Measurements from ENCODE around the gene DUS2. TPM values are rescaled to one million over a fixed set of nuclear protein-coding genes. Genes with fewer than 3 reads are reported as not detected.
"Not testable (repeated sequence)": the region's sequence is repeated elsewhere in the genome, so short reads cannot be mapped to it uniquely, and the experiment has no call there.

Gene DUS2
- total RNA-seq, 1 donor from 2014 or later = 7.6 TPM

- DNase-seq (ENCODE audit: low spot score) = no peak
- ATAC-seq = no peak
Observed at GRCh38 chr16:68088130-68088972, 65.3 kb downstream of the DUS2 start.

DNA sequence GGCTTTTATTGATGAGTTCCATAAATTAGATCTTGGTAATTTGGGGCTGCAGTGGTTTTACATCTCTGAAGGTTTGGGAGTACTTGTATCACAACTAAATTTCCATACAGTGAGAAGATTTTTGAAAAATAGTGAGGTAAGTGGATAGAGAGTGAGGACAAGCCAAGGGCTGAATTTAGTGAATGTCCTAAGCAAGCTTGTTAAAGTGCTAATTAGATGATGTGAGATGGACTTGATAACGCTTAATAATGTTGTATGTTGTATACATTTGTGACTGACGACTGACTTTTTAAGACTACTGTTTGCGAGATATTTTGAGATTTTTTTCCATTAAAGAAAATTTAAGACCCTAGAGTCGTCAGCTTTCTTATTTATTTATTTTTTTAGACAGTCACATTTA is 66.0 kb downstream of the DUS2 start:
- ATAC-seq (no peak), DNase-seq (ENCODE audit: low spot score) (no peak)

GRCh38 chr16:68090130-68090529 is 67.0 kb downstream of the DUS2 start:
- DNase-seq (ENCODE audit: low spot score) (no peak), ATAC-seq (no peak)

GRCh38 chr16:68090533-68090932 is 67.4 kb downstream of the DUS2 start:
- ATAC-seq (no peak), DNase-seq (ENCODE audit: low spot score) (no peak)

DNA sequence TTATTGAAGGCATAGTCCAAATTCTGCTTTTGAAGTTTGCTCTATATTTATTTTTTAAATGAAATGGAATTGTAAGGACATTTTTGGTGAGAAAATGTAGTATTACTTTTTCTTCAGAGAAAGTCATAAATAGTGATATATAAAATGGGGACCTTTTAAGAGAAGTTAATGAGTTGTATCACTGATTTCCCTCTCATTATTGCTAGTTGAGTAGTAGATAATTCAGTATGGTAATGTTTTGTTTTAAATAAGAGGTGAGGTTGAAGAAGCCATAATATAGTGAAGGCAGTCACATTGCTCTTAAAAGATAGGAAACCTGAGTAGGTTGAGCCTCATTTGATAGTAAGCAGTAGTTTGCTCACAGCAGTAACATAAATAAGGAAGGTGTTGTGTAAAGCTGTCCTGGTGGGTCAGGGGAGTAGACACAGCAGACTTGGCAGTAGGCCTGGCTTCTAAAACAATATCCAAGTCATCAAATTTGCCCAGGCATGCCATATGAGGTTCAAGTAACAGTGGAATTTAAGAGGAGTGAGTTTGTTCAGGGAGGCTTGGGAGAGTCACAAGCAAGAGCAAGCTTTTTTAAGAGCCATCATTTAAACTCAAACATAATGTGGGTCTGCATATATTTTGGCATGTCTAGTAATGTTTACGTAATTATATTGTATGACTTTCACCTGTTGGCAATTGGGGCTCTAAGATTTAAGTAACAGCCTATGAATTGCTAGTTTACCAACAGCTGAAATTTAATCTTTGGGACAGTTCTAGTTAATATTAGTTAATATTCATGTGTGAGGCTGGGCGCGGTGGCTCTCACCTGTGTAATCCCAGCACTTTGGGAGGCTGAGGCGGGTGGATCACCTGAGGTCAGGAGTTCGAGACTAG is 68.5 kb downstream of the DUS2 start:
- DNase-seq (ENCODE audit: low spot score) (no peak), ATAC-seq (peak; percentile 58)

- DNase-seq (ENCODE audit: low spot score); ATAC-seq: not testable (repeated sequence)
Observed at GRCh38 chr16:68092275-68092674, 69.2 kb downstream of the DUS2 start.

- no peak for DNase-seq (ENCODE audit: low spot score)
- ATAC-seq = peak; percentile 63
Observed at GRCh38 chr16:68093816-68094613, 70.9 kb downstream of the DUS2 start.

DNA sequence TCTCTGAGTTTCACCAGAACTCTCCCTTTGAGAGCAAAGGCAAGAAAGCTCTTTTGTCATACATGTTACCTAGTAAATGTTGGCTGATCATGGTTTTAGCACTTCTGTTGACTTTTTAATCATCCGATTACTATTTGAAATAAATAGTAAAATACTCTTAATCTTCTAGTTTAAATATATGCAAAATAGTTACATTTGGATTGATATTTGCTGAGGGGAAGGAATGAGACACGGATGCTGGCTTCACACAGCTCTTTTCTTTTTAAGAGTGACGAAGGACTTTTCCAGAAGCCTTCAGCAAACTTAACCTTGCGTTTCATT is 71.5 kb downstream of the DUS2 start:
- DNase-seq (ENCODE audit: low spot score) = no peak
- no peak for ATAC-seq

- DNase-seq (ENCODE audit: low spot score) = no peak
- ATAC-seq = peak; percentile 18
Observed at GRCh38 chr16:68096491-68096890, 73.4 kb downstream of the DUS2 start.

DNA sequence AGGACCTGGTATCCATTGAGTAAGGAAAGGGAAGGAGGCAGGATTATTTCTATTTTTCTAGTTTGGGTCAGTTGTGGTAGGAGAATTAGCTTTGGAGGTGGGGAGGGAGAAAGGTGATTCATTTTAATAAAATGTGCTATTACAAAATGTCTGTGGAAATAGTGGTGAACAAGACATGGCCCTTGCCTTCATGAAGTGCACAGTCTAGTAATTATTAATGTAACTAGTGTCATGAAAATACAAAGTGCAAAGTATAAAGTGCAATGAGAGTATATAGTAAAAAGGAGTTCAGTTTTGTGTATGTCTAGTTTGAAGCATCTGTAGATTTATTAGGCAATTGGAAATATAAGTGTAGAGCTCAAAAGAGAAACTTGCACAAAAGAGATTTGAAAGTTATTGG is 74.0 kb downstream of the DUS2 start:
- ATAC-seq = peak; percentile 60
- no peak for DNase-seq (ENCODE audit: low spot score)

DNA sequence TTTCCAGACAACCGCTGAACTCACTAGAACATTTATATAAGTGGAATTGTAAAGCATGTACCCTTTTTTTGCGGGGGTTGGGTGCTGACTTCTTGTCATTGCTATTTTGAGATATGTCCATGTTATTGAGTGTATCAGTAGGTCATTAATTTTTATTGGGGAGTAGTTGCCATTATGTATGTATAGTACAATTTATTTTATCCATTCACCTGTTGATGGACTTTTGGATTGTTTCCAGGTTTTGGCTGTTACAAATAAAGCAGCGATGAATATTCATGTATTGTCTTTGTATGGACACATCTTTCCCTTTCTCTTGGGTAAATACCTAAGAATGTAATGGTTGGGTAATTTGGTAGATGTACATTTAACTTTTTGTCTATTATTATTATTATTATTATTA is 74.8 kb downstream of the DUS2 start:
- no peak for DNase-seq (ENCODE audit: low spot score)
- no peak for ATAC-seq

GRCh38 chr16:68100488-68100887 is 77.4 kb downstream of the DUS2 start:
- no peak for ATAC-seq
- DNase-seq (ENCODE audit: low spot score) = no peak

DNA sequence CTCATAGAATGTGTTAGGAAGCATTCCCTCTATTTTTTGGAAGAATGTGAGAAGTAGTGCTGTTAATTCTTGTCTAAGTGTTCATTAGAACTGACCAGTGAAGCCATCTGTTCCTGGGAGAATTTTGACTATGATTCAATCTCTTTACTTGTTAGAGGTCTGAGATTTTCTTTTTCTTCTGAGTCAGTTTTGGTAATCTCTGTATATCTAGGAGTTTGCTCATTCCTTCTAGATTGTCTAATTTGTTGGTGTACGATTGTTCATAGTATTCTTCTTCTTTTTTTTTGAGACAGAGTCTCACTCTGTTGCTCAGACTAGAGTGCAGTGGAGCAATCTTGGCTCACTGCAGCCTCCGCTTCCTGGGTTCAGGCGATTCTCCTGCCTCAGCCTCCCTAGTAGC is 82.5 kb downstream of the DUS2 start:
- DNase-seq (ENCODE audit: low spot score) (no peak), ATAC-seq (no peak)

GRCh38 chr16:68107230-68107928 is 84.3 kb downstream of the DUS2 start:
- not testable (repeated sequence) for ATAC-seq; DNase-seq (ENCODE audit: low spot score)

GRCh38 chr16:68109156-68109555 is 86.1 kb downstream of the DUS2 start:
- ATAC-seq; DNase-seq (ENCODE audit: low spot score): not testable (repeated sequence)

- not testable (repeated sequence) for ATAC-seq; DNase-seq (ENCODE audit: low spot score)
Observed at GRCh38 chr16:68110611-68111010, 87.5 kb downstream of the DUS2 start.

DNA sequence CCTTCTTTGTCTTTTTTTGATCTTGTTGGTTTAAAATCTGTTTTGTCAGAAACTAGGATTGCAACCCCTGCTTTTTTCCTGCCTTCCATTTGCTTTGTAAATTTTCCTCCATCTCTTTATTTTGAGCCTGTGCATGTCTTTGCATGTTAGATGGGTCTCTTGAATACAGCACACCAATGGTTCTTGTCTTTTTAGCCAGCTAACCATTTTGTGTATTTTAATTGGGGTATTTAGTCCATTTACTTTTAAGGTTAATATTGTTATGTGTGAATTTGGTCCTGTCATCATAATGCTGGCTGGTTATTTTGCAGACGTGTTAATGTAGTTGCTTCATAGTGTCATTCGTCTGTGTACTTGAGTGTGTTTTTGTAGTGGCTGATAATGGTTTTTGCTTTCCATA is 88.3 kb downstream of the DUS2 start:
- no peak for ATAC-seq

GRCh38 chr16:68113059-68113761 is 90.1 kb downstream of the DUS2 start:
- peak; percentile 68 for ATAC-seq

More for the DNA sequence above, 88.3 kb downstream of the DUS2 start:
- DNase-seq (ENCODE audit: low spot score) = no peak

DNA sequence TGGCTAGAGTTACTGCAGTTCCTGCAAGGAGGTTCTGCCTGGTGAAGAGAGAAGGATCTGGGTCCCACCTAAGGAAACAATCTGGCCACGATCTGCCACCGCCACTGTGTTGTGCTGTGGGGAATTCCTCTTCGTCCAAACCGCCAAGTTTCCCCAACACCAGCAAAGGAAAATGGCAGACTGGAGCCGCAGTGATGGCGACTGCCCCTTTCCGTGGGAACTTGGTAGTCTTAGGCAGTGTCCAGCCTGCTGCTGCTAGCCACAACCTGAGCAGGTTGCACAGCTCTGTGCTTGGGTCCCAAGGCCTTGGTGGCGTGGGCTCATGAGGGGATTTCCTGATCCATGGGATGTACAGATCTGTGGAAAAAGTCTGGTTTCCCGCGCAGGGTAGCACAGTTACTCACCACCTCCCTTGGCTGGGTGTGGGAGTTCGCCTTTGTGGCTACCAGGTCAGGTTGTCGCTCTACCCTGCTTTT is 90.7 kb downstream of the DUS2 start:
- DNase-seq (ENCODE audit: low spot score) = no peak
- ATAC-seq = peak; percentile 35

More at GRCh38 chr16:68113059-68113761, 90.1 kb downstream of the DUS2 start:
- DNase-seq (ENCODE audit: low spot score) = no peak

GRCh38 chr16:68114939-68115338 is 91.9 kb downstream of the DUS2 start:
- not testable (repeated sequence) for DNase-seq (ENCODE audit: low spot score); ATAC-seq
